Measurements from ENCODE around the gene HLF.

The HLF gene

DNA sequence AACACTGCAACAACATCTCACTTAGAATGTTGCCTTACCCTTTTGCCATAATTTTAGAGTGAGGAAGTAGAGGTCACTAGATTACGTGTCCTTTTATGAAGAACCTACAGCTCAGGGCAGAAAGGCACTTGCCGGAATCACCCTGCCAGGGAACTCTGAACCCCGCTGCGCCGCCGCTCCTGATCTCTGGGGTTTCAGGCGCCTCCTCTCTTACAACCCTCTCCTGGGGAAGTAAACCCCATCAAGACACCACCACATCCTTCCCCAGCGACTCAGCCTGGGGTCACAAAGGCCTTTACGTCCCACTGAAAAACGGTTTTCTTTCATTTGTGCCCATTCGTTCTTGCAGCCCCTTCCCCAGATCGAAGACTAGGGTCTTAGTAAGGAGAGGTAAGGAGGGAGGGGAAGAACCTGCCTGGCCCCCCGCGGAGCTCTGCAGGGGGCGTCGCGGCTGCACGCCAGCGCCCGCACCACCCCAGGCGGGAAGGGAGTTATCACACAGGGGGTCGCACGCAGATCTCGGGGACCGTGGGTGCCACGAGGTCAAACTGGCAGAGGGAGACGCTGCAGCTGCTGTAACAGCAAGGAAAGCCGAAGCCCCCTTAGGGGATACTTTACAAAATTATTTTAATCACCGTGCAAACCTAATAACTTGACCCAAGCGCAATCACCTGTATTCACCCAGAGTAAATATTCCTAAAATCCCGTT lies 1.0 kb upstream of the HLF start:
- TF ChIP-seq, protein P1, sequence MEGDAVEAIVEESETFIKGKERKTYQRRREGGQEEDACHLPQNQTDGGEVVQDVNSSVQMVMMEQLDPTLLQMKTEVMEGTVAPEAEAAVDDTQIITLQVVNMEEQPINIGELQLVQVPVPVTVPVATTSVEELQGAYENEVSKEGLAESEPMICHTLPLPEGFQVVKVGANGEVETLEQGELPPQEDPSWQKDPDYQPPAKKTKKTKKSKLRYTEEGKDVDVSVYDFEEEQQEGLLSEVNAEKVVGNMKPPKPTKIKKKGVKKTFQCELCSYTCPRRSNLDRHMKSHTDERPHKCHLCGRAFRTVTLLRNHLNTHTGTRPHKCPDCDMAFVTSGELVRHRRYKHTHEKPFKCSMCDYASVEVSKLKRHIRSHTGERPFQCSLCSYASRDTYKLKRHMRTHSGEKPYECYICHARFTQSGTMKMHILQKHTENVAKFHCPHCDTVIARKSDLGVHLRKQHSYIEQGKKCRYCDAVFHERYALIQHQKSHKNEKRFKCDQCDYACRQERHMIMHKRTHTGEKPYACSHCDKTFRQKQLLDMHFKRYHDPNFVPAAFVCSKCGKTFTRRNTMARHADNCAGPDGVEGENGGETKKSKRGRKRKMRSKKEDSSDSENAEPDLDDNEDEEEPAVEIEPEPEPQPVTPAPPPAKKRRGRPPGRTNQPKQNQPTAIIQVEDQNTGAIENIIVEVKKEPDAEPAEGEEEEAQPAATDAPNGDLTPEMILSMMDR (IDR thresholded peaks at IDR 0.05; ENCODE audit: insufficient read depth, low read depth, low read length, missing control alignments), result no peak
- DNase-seq (ENCODE audit: low read depth), result no peak

DNA sequence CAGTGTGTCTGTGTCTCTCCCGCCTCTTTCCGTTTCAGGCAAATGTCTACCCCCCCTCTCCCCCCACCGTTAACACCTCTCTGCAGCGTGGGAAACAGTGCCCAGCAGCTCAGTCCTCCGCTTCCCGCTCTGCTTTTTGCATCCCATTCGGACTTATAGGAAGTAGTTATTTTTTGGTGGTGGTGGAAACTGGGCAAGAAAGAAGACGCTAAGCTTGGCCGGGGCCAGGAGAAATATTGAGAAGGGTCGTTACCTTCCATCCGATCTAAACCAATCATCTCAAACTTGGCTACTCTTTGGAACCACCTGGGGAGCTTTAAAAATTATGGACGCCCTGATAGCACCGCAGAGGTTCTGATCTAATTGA lies 499 bp upstream of the HLF start:
- H3K4me3 ChIP-seq (ENCODE audit: low read length), result no peak overlapping the region
- TF ChIP-seq, protein P1 (IDR thresholded peaks at IDR 0.05; ENCODE audit: insufficient read depth, low read depth, low read length, missing control alignments), result no peak
- no peak for DNase-seq (ENCODE audit: low read depth)

More for the DNA sequence above, 1.0 kb upstream of the HLF start:
- no peak overlapping the region for H3K4me3 ChIP-seq (ENCODE audit: low read length)

DNA sequence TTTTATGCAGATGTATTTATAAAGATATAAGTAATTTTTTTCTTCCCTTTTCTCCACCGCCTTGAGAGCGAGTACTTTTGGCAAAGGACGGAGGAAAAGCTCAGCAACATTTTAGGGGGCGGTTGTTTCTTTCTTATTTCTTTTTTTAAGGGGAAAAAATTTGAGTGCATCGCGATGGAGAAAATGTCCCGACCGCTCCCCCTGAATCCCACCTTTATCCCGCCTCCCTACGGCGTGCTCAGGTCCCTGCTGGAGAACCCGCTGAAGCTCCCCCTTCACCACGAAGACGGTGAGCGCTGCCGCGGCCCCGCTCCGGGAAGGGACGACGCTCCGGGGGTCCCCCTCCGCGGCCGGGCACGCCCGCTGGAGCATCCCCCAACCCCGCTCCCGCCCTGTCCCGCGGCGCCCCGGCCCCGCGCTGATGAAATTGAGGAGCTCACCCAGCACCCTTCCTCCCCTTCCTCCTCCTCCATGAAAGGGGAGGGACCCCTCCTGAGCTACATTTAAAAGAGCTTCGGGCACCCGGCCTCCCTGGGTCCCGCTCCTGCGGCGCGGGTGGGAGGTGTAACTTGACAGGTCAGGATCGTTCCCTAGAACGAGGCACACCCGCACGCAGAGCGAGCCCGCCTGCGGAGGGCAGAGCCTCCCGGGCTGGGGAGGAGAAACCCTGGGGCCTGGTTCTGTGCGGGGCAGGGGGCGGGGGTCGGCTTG lies 706 bp downstream of the HLF start:
- H3K4me3 ChIP-seq (ENCODE audit: low read length), result peak overlapping the region; percentile 35
- TF ChIP-seq, protein P1 (IDR thresholded peaks at IDR 0.05; ENCODE audit: insufficient read depth, low read depth, low read length, missing control alignments), result no peak
- DNase-seq (ENCODE audit: low read depth), result no peak

DNA sequence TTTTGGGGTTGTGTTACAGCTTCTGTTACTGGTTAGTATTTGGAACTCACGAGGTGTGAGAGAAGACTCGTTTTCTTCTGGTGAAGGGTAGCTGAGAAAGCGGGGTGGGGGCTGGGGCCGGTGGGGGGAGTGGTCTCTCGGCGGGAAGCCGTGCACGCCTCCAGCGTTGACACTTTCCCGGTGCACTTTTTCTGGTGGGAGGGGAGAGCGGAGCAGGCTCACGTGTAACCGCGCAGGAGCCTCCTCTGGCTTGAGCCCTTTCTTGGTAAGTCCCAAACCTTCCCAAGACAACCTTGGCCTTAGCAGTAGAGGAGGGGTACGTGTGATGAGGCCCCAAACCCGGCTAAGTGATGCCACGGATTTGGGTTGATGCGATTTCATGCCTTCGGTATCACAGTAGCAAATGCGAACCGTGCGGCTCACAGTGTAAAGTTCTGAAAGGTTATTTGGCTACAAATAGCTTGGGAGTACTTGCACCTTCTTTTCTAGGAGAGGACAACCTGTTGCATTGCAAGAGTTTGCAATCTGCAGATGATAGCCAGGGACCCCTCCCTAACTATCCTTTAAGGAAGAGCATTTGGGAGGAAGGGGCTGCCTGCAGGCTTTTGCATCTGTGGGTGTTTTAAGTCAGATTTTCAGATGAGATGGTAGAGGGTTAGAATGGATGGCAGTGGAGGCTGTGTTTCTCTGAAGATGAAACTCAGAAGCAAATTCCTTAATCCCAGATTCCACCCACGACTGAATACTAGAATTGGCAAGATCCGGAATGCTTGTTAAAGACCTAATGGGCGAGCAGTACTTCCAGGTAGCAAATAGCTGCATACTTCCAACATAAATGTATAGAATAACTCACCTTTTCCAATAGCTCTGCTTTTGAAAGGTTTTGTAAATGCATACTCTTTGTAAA lies 1.5 kb downstream of the HLF start:
- no peak for DNase-seq (ENCODE audit: low read depth)
- TF ChIP-seq, protein P1 (IDR thresholded peaks at IDR 0.05; ENCODE audit: insufficient read depth, low read depth, low read length, missing control alignments), result no peak
- H3K4me3 ChIP-seq (ENCODE audit: low read length), result peak overlapping the region; percentile 35

DNA sequence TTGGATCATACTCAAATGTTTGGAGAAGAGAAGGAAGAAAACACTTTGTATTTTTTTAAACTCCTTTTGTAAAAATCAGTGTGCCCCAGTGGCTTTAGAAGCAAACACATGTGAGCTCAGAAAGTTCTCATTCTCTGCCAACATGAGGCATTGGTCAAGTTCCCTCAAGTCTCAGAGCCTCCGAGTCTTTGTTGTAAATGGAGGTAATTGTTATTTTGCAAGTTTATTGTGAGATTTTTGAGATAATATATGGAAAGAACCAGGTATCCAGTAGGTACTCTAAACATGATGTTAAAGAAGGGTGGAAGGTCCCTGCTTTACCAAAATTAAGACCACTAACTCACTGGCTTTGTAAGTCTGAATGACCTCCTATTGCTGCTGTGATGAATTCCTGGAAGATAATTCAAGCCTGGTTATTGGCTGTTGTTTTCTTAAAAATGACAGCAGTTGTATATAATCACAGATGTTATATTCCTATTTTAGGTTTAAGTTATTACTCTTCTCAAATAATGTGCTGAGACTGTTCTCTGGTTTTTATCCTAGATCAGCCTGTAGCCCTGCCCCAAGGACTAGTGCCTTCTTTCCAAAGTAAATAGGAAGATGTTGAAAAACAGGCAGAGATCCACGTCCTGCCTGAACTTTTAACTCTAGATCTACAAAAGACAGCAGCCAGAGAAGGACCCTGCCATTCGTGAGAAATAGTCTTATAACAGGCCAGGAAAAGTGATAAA lies 2.4 kb downstream of the HLF start:
- DNase-seq (ENCODE audit: low read depth), result no peak
- H3K4me3 ChIP-seq (ENCODE audit: low read length), result no peak overlapping the region
- TF ChIP-seq, protein P1 (IDR thresholded peaks at IDR 0.05; ENCODE audit: insufficient read depth, low read depth, low read length, missing control alignments), result no peak
